Stimulated activated naive B cell treated with anti-CD40 and anti-IgM and Interleukin-4, amounts not matched to agents 10 μg/mL and 1 μg/mL and 100 μg/mL, for 72 hours (primary cell): Measurements from ENCODE around the gene TBC1D20.

Experiments
- ATAC-seq, 2 donors: fragments of 150-1000 bp; cut with Tn5 transposase; replicated peaks; 2 replicates each; pipeline ENCODE4 v1.10.0; 2021; ENCODE audit warnings: moderate library complexity in 1 of 2
- DNase-seq: peaks from one replicate; pipeline ENCODE4 v3.0.0; 2021
- H3K27ac Mint-ChIP-seq: one replicate; pipeline ENCODE4 v1.8.0; 2022; ENCODE audit warnings: mild to moderate bottlenecking, mixed read lengths
- H3K27me3 Mint-ChIP-seq, 2 donors: one replicate each; pipeline ENCODE4 v1.8.0; 2022; ENCODE audit warnings: mixed read lengths in 2 of 2
- H3K36me3 Mint-ChIP-seq, 2 donors: one replicate each; pipeline ENCODE4 v1.8.0; 2022; ENCODE audit warnings: mixed read lengths in 2 of 2, mild to moderate bottlenecking in 1 of 2
- H3K4me1 Mint-ChIP-seq, 2 donors: one replicate each; pipeline ENCODE4 v1.8.0; 2022; ENCODE audit warnings: mixed read lengths in 2 of 2, mild to moderate bottlenecking in 1 of 2
- H3K4me3 Mint-ChIP-seq, 2 donors: one replicate each; pipeline ENCODE4 v1.8.0; 2022; ENCODE audit warnings: mild to moderate bottlenecking in 2 of 2, mixed read lengths in 2 of 2, moderate library complexity in 1 of 2
- H3K9me3 Mint-ChIP-seq, 2 donors: one replicate each; pipeline ENCODE4 v1.8.0; 2022; ENCODE audit warnings: mixed read lengths in 2 of 2, mild to moderate bottlenecking in 1 of 2

The TBC1D20 gene

GRCh38 chr20:427849-428657 lies 34.3 kb downstream of the TBC1D20 start:
- Mint-ChIP-seq H3K4me3 (no peak overlapping the region), H3K27ac (peak overlapping the region; percentile 37), H3K9me3 (no peaks in the 10 kb centered on the region), H3K27me3 (no peaks in the 10 kb centered on the region), H3K4me1 (peaks cover 7 to 8% of the 10 kb centered on the region in 2 donors), H3K36me3 (peaks cover 44 to 61% of the 10 kb centered on the region in 2 donors)
- no peak for ATAC-seq
- DNase-seq = no peak

DNA sequence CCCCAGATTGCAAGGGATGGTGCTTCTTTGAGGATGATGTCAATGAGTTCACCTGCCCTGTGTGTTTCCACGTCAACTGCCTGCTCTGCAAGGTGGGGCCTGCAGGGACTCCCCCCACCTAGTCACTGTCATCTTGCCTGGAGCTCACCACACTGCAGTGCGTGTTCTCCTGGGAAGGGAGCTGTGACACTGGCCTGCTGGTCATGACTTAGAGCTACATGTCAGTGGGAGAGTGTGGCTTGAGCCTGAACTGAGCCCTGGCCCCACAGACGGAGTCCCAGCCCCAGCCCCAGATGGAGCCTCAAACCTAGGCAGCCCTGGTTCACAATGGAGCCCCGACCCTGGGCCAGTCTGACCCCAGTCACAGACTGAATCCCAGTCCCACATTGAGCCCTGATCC lies 34.9 kb downstream of the TBC1D20 start:
- Mint-ChIP-seq H3K27me3 (no peaks in the 10 kb centered on the region), H3K4me3 (no peak overlapping the region), H3K27ac (no peak overlapping the region), H3K9me3 (no peaks in the 10 kb centered on the region), H3K4me1 (peaks cover 2% of the 10 kb centered on the region in 2 donors), H3K36me3 (peaks cover 46 to 63% of the 10 kb centered on the region in 2 donors)
- ATAC-seq (no peak), DNase-seq (no peak)

DNA sequence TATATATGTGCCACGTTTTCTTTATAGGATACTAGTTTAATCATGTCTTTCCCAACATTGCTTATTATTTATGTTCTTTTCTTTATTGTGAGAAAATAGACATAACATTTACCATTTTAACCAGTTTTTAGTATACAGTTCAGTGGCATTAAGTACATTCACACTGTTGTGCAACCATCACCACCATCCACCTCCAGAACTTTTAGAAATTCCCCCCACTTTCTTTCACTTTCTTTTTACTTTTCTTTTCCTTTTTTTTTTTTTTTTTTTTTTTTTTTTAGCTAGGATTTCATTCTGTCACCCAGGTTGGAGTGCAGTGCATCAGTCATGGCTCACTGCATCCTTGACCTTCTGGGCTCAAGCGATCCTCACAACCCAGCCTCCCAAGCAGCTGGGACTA lies 35.8 kb downstream of the TBC1D20 start:
- ATAC-seq (no peak), DNase-seq (no peak)
- H3K4me3 Mint-ChIP-seq = no peak overlapping the region
- H3K9me3 Mint-ChIP-seq = no peaks in the 10 kb centered on the region
- H3K4me1 Mint-ChIP-seq = peaks cover 1 to 3% of the 10 kb centered on the region in 2 donors
- H3K36me3 Mint-ChIP-seq = peaks cover 49 to 66% of the 10 kb centered on the region in 2 donors
- no peaks in the 10 kb centered on the region for H3K27me3 Mint-ChIP-seq
- no peak overlapping the region for H3K27ac Mint-ChIP-seq

GRCh38 chr20:421685-422250 lies 40.6 kb downstream of the TBC1D20 start:
- peaks cover 7 to 10% of the 10 kb centered on the region in 2 donors for H3K4me1 Mint-ChIP-seq
- no peak overlapping the region for H3K4me3 Mint-ChIP-seq
- ATAC-seq = no peak
- no peaks in the 10 kb centered on the region for H3K27me3 Mint-ChIP-seq
- H3K27ac Mint-ChIP-seq = peak overlapping the region; percentile 77
- no peaks in the 10 kb centered on the region for H3K9me3 Mint-ChIP-seq
- peaks cover 52 to 69% of the 10 kb centered on the region in 2 donors for H3K36me3 Mint-ChIP-seq
- no peak for DNase-seq

DNA sequence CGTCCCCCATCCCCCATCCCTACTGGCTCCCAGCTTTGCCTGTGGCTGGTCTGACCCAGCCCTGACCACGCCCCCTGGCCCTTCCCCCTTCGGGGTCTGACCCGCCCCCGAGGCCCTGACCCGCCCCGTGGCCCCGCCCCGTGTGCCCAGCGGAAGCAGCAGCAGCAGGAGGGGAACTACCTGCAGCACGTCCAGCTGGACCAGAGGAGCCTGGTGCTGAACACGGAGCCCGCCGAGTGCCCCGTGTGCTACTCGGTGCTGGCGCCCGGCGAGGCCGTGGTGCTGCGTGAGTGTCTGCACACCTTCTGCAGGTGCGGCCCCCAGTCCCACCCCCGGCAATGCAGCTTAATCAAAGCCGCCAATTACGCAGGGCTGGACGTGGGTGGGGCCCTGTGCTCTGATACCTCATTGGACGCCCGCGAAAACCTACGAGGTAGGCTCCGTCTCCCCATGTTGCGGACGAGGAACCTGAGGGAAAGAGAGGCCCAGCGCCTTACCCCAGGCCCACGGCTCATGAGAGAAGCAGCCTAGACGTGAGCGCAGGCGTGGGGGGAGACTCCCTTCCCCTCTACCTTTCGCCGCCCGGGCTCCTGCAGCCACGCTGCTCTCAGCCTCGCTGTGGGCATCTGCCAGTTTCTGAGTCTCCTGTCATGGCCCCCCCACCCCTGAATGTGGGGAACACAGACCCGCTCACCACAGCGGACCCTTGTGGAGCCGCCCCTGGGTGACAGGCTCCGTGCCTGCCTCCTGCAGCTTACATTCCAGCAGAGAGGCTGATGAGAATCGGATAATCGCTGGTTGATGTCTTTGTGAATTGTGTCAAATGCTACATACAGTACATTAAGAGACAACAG lies 41.4 kb downstream of the TBC1D20 start:
- Mint-ChIP-seq H3K4me3 (no peak overlapping the region), H3K27ac (peak overlapping the region; percentile 77), H3K36me3 (peaks cover 55 to 68% of the 10 kb centered on the region in 2 donors), H3K27me3 (no peaks in the 10 kb centered on the region), H3K9me3 (no peaks in the 10 kb centered on the region), H3K4me1 (peaks cover 12% of the 10 kb centered on the region in 2 donors)
- DNase-seq (no peak), ATAC-seq (peak in 1 of 2 donors; percentile 45)

GRCh38 chr20:420166-420620 lies 42.1 kb downstream of the TBC1D20 start:
- ATAC-seq (no peak), DNase-seq (no peak)
- Mint-ChIP-seq H3K9me3 (no peaks in the 10 kb centered on the region), H3K27me3 (no peaks in the 10 kb centered on the region), H3K36me3 (peaks cover 63 to 72% of the 10 kb centered on the region in 2 donors), H3K4me3 (no peak overlapping the region), H3K4me1 (peaks cover 12 to 15% of the 10 kb centered on the region in 2 donors), H3K27ac (no peak overlapping the region)

GRCh38 chr20:419556-420165 lies 42.7 kb downstream of the TBC1D20 start:
- peaks cover 58 to 67% of the 10 kb centered on the region in 2 donors for H3K36me3 Mint-ChIP-seq
- H3K4me3 Mint-ChIP-seq = no peak overlapping the region
- DNase-seq = no peak
- peaks cover 12 to 15% of the 10 kb centered on the region in 2 donors for H3K4me1 Mint-ChIP-seq
- H3K27me3 Mint-ChIP-seq = no peaks in the 10 kb centered on the region
- H3K9me3 Mint-ChIP-seq = no peaks in the 10 kb centered on the region
- H3K27ac Mint-ChIP-seq = no peak overlapping the region
- ATAC-seq = peak in 1 of 2 donors; percentile 16

DNA sequence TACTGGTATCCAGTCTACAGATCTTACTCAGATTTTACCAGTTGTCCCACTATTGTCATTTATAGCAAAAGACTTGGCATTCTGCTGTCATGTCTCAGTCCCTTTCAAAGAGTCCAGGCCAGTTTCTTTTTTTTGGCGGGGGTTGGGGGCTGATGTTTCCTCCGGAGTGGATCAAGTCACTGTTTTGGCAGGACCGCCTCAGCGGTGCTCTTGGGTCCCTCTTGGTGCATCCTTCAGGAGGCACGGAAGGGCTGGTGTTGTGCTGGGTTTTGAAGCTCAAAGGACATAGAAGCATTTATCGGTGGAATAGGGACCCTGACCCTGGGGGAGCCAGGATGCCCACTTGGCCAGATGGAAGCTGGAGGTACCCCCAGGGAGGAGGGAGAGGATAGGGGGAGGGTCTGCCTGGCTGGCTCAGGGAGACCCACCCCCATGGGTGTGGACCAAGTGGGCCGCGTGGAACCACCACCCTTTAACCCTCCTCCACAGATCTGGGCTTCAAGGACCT lies 43.4 kb downstream of the TBC1D20 start:
- H3K27me3 Mint-ChIP-seq = no peaks in the 10 kb centered on the region
- no peak for DNase-seq
- no peaks in the 10 kb centered on the region for H3K9me3 Mint-ChIP-seq
- no peak overlapping the region for H3K27ac Mint-ChIP-seq
- H3K36me3 Mint-ChIP-seq = peaks cover 53 to 60% of the 10 kb centered on the region in 2 donors
- no peak for ATAC-seq
- no peak overlapping the region for H3K4me3 Mint-ChIP-seq
- H3K4me1 Mint-ChIP-seq = peaks cover 15 to 17% of the 10 kb centered on the region in 2 donors

DNA sequence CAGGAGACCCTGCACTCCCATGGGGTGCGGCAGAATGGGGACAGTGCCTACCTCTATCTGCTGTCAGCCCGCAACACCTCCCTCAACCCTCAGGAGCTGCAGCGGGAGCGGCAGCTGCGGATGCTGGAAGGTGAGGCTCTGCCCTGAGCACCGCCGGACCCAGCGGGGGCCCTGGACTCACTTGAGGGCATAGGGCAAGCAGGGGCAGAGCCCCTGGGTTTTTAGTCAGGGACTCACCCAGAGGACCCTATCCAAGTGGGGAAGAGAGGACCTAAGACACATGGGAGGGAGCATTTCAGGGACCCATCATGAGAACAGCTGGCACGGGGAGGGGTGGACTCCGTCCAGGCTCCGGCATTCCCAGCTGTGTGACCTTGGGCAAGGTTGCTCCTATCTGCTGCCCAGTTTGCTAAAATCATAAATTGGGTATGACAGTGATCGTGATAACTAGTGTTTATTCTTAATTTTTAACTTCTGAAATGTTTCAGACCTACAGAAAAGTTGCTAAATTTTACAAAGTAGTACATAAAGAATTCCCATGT lies 44.5 kb downstream of the TBC1D20 start:
- H3K36me3 Mint-ChIP-seq = peaks cover 49 to 62% of the 10 kb centered on the region in 2 donors
- peaks cover 21 to 28% of the 10 kb centered on the region in 2 donors for H3K4me1 Mint-ChIP-seq
- H3K27ac Mint-ChIP-seq = no peak overlapping the region
- H3K4me3 Mint-ChIP-seq = no peak overlapping the region
- no peaks in the 10 kb centered on the region for H3K9me3 Mint-ChIP-seq
- no peaks in the 10 kb centered on the region for H3K27me3 Mint-ChIP-seq
- ATAC-seq (no peak), DNase-seq (no peak)

DNA sequence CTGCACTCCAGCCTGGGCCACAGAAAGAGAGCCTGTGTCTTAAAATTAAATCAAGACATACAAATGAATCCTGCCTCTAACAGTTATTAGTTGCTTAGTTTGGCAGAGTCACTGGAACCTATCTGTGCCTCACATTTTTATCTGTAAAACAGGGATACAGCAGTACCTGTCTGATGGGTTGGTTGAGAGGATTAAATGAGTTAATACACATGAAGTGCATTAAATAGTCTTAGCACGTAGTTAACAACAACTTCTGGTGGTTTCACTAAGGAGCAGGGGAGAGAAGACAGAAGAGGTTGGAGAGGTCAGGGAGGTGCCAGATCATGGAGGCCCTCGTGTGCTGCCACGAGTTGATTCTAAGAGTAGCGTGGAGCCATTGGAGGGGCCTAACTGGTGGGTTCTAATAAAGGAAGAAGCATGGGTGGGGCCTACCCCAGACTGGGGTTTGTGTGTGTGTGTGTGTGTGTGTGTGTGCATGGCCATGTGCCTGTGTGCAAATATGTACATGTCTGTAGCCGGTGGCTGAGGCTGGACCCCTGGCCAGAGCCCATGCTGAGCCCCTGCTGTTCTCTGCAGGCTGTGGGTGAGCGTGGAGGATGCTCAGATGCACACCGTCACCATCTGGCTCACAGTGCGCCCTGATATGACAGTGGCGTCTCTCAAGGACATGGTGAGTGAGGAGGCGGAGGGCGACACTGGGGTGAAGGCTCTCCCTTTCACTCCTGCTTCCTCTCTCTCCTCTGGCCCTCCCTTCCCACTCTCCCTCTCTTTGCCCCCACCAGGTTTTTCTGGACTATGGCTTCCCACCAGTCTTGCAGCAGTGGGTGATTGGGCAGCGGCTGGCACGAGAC lies 45.2 kb downstream of the TBC1D20 start:
- H3K4me3 Mint-ChIP-seq = no peak overlapping the region
- H3K27me3 Mint-ChIP-seq = no peaks in the 10 kb centered on the region
- H3K4me1 Mint-ChIP-seq = peaks cover 21 to 35% of the 10 kb centered on the region in 2 donors
- ATAC-seq (no peak), DNase-seq (no peak)
- peaks cover 44 to 60% of the 10 kb centered on the region in 2 donors for H3K36me3 Mint-ChIP-seq
- H3K9me3 Mint-ChIP-seq = no peaks in the 10 kb centered on the region
- no peak overlapping the region for H3K27ac Mint-ChIP-seq

GRCh38 chr20:415820-416322 lies 46.5 kb downstream of the TBC1D20 start:
- no peaks in the 10 kb centered on the region for H3K9me3 Mint-ChIP-seq
- no peaks in the 10 kb centered on the region for H3K27me3 Mint-ChIP-seq
- peaks cover 40 to 60% of the 10 kb centered on the region in 2 donors for H3K36me3 Mint-ChIP-seq
- no peak overlapping the region for H3K27ac Mint-ChIP-seq
- DNase-seq (no peak), ATAC-seq (no peak)
- peaks cover 18 to 37% of the 10 kb centered on the region in 2 donors for H3K4me1 Mint-ChIP-seq
- H3K4me3 Mint-ChIP-seq = no peak overlapping the region

DNA sequence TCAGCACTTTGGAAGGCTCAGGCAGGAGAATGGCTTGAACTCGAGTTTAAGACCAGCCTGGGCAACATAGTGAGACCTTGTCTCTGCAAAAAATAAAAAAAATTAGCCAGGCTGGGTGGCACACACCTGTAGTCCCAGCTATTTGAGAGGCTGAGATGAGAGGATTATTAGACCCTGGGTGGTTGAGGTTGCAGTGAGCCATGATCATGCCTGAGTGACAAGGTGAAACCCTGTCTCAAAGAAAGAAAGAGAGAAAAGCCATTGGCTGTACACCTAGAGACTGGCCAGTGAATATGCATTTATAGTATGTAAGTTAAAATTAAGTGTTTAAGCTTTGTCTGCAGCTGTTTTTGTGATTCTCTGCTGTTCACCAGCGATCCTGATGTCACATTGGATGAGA lies 48.2 kb downstream of the TBC1D20 start:
- Mint-ChIP-seq H3K4me3 (no peak overlapping the region), H3K27ac (peak overlapping the region; percentile 9), H3K9me3 (no peaks in the 10 kb centered on the region), H3K27me3 (no peaks in the 10 kb centered on the region), H3K4me1 (peaks cover 26 to 54% of the 10 kb centered on the region in 2 donors), H3K36me3 (peaks cover 40 to 69% of the 10 kb centered on the region in 2 donors)
- DNase-seq (no peak), ATAC-seq (no peak)

DNA sequence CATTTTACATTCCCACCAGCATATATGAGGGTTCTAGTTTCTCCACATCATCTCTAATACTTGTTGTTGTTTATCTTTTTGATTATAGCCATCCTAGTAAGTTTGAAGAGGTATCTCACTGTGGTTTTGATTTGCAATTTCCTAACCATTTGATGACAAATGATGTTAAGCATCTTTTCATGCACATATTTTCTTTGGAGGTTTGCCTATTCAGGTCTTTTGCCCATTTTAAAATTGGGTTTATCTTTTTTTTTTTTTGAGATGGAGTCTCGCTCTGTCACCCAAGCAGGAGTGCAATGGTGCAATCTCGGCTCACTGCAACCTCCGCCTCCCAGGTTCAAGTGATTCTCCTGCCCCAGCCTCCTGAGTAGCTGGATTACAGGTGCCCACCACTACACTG lies 50.3 kb downstream of the TBC1D20 start:
- Mint-ChIP-seq H3K4me3 (no peak overlapping the region), H3K27me3 (no peaks in the 10 kb centered on the region), H3K27ac (no peak overlapping the region), H3K4me1 (peaks cover 34 to 63% of the 10 kb centered on the region in 2 donors), H3K36me3 (peaks cover 39 to 64% of the 10 kb centered on the region in 2 donors), H3K9me3 (no peaks in the 10 kb centered on the region)
- ATAC-seq (no peak), DNase-seq (no peak)
